HTR-8/SVneo (cell line): ENCODE results near the gene DPH1.

ENCODE experiments used
- DNase-seq: peaks from one replicate; pipeline ENCODE4 v3.0.0; 2011; ENCODE audit warnings: low spot score, mixed read lengths; ENCODE audit not compliant: insufficient read length
- FAIRE-seq: peaks from 2 replicates; lab custom pipeline; 2011; peaks lifted over from hg19 to GRCh38; lab: Jason Lieb, UNC

Gene DPH1

DNA sequence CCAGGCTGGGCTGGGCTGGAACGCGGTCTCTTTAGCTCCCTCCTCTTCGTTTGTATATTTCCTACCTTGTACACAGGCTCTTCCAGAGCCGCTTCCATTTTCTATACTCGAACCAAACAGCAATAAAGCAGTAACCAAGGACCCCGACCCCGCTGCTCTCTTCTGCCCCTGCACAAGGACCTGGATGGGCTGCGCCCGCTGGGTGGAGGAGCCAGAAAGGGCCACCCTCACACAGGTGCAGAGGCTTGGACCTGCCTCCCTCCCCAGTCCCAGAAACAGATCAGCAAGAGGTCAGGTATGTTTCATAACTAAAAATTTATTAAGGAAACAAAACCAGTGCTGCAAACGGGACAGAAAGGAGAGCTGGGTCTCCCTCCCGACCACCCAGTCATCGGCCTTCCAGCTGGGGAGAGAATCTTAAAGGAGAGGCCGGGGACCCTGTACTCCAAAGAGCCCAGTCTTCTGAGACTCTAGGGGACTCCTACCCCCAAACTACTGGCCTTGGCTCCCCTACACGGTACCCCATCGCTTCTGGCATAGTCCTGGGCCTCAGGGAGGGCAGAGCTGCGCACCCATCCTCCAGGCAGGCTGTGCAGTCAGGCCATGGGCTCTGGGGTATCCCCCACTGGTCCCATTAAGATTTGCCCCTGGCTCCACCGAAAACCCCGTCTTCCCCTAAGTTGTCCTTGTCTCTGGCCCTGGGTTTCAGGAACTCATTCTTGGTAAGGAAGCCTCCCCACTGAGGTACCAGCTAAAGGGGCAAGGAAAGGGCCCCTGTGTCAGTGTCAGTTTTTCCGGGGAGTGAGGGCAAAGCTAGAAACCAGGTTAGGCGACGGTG is 29.8 kb downstream of the DPH1 start:
- FAIRE-seq (no peak), DNase-seq (no peak)

DNA sequence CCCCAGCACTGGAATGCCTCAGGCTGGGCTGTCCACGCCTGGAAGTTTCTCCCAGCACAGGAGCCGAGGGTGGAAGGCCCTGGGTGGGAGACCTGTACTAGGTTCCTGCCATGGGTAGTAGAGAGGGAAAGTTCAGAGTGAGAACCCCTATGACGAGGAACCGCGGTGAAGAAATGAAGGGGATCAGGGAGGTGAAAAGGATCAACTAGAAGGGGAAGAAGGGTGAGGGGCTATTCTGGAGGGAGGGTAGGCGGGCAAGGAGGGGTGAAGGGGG is 30.4 kb downstream of the DPH1 start:
- FAIRE-seq (no peak), DNase-seq (no peak)

DNA sequence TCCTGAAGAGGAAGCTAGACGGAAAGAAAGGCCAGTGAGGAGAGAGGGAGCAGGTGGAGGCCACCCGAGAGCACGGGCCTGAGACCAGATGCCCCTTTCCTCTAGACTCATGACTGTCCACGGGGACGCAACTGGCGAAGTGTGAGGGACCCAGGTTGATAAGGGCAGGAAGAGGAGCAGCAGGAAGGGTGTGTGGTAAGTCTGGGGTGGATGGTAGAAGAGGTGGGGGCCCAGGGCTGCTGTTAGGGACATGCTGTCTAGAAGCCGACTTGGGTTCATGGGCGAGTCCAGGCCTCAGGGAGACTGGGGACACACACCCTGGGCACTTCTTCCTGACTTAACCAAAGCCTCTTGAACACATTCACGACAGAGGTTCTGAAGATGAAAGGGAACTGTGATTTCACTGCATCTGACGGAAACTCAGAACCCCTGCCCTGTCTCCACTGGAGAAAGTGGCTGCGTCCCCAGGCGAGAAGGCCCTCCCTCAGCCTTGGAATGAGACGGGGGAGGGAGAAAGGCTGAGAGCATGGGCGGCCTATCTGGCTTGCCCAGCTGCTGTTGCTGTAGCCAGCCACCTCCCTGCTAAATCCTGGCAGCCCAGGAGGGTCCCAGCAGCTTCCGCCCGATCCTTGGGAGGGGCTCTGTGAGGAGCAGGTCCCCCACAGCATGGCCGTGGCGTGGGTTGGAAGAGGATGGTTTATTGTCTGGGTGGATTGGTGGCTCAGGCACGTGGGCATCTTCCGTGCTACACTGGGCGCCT is 30.9 kb downstream of the DPH1 start:
- FAIRE-seq, result no peak
- DNase-seq, result no peak

DNA sequence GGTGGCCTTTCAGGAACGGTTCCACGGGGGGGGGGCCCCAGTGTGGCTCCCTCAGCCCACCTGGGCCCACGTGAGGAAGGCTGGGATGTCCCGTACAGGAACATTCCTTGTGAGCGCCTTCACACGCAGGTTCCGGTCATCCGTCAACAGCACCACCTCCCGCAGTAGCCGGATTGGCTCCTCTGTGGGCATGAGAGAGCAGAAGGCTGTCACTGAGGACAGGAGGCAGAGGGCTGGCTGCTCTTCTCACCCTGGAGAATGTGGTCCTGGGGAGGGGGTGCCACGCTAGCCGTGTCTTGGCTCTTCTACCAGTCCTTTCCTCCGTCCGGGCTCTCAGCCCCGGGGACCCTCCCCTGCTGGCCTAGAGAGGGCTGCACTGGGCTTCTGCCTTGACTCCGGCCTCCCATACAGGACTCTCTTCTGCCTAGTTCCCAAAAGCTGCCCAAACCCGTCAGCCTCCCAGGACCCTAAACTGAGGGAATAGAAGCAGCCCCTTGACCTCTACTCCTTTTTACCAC is 31.5 kb downstream of the DPH1 start:
- DNase-seq (no peak), FAIRE-seq (no peak)

DNA sequence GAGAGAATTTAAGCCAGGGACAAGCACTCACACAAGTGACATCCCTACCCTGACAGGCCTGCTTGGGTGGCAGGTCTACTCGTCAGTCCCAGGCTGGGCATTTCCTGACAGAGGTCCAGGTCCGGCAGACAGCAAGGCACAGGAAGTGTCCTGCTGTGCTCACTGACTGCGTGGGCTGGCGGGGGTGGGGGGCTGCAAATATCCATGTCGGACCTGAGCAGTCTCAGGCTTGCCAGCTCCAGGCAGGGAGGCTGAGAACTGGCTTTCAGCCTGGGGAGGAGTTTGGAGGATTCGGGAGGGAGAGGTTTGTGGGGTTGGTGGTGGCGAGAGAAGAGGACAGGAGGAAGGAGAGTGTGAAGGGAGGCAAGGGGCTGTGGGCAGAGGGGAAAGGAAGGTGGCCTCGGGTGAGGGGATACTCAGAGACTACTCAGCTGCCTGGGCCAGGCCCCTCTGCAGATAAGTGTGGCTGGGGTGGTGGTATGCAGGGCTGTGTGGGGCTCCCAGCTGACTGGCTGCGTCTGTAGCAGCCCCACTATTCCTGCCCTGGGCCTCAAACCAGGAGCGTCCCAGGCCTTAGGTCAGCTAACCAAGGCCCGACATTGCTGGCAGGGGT is 32.7 kb downstream of the DPH1 start:
- DNase-seq, result no peak
- FAIRE-seq, result peak; percentile 42

DNA sequence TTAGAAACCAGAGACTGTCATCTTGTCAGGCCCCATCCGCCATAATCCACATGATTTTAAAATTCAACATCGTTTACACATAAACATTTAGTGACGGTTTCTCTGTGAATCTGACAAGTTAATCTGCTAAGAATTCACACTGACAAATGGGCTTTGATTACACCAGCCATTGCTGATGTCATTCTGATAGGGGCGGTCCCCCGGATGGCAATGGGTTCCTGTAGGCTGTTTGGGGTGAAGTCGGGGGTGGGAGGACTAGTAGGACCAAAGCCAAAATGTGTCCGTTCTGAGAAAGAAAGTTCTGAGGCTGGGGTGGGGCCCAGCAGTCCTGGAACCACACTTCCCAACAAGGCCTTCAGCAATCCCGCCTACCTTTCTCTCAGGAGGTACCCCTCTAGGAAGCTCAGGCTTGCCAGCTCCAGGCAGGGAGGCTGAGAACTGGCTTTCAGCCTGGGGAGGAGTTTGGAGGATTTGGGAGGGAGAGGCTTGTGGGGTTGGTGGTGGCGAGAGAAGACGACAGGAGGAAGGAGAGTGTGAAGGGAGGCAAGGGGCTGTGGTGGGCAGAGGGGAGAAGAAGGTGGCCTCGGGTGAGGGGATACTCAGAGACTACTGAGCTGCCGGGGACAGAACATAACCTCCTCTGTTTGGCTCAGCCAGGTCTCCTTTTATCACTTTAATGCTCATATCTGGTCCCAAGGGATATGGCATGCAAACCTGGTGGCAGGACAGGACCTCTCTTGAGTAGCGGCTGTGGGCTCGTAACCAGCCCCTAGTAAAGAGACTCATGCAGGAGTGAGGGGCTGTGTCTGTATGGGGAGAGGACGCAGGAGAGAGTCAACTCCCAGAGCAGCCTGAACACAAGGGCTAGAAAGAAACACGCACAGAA is 33.6 kb downstream of the DPH1 start:
- no peak for DNase-seq
- no peak for FAIRE-seq

DNA sequence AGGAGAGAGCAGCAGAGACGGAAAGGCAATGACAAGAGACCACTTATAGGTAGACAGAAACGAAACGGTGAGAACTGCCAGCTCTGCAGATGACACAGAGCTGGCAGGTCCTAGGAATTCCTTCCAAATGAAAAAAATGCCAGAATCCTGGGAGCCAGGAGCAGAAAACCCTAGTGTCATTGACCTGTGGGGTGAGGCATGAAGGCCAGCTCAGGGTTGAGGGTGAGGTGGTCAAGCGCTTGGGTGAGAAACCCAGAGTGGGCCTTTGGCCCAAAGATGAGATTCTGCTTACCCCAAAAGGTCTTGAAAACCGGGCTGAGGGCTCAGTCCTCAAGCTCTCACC is 34.2 kb downstream of the DPH1 start:
- FAIRE-seq, result no peak

DNA sequence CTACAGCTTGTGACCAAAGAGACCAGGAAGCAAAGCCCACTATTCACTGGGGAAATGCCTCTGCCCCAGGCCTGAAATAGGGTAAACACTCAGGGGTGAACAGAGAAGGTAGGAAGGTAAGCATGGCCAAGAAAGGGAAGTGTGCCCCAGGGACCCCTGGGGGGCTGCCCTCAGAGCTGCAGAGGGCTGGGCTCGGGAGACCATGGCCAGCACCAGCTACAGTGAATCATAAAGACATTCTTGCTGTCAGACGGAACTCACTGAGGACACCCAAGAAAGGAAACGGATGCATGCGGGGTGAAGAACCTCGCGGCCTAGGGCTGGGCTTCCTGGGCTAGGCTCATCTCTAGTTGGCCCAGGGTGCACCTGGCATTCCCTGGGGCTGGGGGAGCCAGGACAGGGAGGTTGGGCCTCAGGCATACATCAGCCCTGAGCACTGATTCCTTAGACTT is 34.6 kb downstream of the DPH1 start:
- DNase-seq, result no peak
- no peak for FAIRE-seq

More for the DNA sequence above, 34.2 kb downstream of the DPH1 start:
- DNase-seq, result no peak

DNA sequence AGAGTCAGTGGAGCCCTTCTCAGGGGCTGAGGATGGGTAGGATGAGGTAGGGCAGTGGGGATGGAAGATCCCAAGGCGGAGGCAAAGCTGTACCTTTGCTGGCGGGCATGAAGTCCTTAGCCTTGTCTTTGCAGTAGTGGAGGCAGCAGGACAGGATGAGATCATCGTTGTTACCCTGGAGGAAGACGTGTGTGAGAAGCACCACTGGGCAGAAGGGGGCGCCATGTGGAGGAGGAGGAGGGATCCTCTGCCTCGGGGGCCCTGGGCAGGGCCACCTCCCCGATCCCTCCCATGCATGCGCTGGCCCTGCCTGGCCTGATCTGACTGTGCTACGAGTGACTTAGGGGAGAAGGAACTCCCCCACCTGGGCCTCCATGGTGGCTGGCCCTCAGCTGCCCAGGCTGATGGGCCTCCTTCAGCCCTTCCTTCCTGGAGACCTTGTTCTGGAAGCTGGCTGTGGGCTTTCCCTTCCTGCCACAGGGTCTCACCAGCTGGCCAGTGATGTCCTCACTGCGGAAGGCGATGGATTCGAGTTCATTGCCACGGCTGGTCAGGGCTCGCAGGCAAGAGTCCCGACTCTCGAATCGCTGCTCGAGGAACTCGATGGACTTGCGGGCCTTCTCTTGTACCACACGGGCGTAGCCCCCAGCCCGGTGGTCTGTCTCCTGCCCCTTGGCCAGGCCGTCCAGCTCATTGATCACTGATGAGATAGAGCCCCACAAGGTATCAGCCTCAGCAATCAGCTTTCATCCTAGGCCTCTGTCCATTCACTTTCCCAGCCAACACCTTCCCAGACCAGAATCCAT is 35.2 kb downstream of the DPH1 start:
- DNase-seq, result no peak
- peak; percentile 83 for FAIRE-seq

DNA sequence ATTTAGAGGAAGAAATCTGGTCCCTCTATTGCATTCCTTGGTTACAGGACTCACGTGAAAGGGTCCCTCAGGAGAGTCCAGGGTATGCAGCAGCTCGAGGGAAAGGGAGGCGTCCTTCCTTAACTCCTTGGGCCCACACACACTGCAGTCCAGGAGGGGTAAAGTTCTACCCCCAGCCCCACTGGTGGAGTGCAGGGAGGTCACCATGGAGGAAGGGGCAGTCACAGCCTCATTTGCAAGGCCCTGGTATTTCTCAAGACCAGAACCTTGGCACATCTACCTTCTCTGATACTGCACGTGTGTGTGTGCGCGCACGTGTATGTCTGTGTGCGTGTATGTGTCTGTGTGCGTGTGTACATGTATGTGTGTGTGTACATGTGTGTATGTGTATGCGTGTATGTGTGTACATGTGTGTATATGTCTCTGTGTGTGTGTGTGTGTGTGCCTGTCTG is 36.0 kb downstream of the DPH1 start:
- no peak for DNase-seq
- peak; percentile 93 for FAIRE-seq

DNA sequence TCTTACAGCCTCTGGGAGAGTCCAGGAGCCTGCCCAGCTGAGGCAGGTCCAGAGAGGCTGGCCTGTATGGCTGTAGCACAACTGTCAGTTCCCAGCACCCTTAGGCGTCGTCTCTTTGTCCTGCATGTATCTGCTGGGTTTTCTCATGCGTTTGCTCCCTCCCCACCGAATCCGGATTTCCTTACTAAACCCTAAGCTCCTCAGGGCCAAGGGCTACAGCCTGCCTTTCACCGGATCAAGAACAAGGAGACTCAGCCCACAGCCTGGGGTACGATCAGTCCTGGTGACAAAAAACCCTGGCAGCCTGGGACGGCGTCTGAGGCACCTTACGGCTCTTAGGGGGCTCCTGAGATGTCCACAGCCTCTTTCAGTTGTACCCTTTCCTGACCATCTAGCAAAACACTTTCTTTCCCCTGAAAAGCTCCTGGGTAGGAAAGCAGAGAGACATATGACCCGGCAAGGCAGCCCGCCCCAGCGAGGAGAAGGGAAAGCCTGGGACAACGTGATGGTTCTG is 37.2 kb downstream of the DPH1 start:
- FAIRE-seq, result no peak
- no peak for DNase-seq

DNA sequence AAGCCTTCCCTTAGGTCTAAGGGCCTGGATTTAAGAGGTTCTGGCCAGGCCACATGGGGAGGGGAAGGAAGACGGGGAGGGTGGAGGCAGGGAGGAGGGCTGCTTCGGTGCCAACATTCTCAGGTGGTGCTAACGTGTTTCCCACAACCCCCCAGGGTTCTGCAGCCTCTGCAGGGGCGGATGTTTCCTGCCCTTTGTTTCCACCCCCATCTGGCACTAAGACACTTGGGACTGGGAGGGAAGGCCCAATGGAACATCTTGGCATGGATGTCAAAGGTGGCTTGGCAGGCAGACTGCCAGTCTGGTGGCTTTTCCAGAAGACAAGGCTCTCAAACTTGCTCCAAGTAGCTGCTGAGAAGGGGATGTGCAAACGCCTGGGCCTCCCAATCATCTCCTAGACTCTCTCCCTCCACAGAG is 37.7 kb downstream of the DPH1 start:
- FAIRE-seq (no peak), DNase-seq (no peak)

DNA sequence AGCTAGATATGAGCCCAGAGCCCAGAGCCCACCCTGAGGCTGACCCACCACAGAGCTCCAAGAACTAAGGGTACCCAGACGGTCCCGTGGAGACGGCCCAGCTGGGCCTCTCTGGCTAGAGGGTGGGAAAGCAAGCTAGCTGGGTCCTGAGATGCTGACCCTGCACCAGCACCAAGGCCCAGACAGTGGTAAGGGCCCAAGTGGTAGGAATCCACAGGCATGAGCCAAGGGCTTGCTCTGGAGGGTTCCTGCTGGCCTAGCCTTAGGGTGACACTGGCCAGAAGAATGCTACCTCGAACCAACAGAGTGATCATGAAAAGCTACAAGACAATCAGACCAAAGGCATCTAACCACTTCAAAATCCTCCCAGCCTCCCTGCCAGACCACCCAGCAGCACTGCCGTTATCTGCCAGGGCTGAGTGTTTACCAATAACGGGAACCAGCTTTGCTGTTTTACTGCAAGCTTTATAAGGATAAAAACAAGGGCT is 38.1 kb downstream of the DPH1 start:
- FAIRE-seq, result peak; percentile 20
- DNase-seq, result no peak

DNA sequence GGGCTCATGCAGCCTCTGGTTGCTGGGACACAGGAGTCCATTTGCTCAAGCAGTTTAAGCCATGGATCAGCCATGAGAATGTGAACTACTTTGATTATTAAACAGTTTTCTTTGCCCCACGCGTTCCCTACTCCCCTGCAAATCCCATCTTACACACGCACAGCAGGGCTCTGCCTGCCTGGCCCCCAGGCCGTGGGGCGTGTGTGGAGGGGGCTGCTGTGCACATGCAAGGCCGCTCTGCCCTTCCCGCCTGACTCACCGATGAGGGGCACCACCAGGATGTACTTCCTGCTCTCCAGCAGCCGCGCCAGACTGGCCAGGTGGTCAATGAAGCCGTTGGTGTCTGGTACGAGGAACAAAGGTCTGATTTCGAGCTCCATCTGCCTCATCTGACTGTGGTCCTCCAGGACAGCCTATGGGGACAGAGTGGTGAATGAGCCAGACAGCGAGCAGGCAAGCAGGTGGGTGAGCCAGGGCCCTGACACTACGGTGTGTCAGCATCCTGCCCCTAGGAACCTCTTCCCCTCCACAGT is 38.6 kb downstream of the DPH1 start:
- DNase-seq, result no peak
- peak; percentile 82 for FAIRE-seq

DNA sequence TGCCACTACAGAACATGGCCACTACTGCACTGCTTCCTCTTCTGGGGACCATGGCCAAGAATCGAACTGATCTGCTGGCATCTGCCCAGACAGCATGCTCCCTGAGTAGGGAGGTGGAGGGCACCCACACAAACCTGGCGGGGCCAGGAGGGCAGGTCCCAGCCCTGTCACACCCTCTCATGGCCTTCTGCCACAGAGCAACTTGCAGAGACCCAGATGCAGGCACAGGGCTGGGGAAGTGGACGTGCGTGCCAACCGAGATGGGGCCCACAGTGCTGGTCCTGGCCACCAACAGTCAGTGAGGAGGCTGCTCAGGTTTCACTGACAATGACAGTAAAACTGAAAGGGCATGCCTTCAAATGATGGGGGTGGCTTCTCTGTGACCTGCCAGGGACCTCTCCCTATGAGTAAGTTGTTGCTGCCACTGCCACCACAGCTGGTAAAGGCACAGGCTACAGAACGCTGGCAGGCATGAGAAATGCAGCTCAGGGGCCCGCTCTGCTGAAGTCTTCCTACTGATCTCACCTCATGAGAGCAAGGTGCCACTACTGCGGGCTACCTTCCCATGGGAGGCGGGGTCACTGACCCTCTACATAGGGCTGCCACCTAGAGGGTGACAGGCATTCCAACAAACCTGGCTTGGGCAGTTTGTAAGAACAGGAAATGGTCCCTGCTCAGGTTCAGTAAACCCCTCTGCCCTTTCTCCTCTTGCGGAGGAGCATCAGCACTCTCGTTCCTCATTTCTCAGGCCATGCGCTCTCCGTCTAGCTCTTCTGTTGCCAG is 40.5 kb downstream of the DPH1 start:
- DNase-seq, result no peak
- FAIRE-seq, result no peak

DNA sequence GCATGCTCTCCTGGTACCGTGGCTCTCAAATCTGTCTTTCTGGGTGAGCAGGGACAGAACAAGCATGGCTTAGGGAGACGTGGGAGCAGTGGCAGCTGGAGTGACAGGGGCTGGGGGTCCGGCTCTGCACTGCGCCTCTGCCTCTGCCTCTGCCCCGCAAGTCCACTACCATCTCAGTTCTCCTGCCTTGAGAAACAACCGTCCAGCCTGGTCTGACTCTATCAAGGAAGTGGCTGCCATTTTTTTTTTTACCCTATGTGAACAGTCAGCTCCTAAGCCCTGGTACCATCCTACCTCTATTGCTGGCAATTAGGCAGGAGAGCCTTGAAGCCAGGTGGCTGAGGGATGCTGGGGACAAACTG is 41.1 kb downstream of the DPH1 start:
- DNase-seq, result no peak
- FAIRE-seq, result no peak

DNA sequence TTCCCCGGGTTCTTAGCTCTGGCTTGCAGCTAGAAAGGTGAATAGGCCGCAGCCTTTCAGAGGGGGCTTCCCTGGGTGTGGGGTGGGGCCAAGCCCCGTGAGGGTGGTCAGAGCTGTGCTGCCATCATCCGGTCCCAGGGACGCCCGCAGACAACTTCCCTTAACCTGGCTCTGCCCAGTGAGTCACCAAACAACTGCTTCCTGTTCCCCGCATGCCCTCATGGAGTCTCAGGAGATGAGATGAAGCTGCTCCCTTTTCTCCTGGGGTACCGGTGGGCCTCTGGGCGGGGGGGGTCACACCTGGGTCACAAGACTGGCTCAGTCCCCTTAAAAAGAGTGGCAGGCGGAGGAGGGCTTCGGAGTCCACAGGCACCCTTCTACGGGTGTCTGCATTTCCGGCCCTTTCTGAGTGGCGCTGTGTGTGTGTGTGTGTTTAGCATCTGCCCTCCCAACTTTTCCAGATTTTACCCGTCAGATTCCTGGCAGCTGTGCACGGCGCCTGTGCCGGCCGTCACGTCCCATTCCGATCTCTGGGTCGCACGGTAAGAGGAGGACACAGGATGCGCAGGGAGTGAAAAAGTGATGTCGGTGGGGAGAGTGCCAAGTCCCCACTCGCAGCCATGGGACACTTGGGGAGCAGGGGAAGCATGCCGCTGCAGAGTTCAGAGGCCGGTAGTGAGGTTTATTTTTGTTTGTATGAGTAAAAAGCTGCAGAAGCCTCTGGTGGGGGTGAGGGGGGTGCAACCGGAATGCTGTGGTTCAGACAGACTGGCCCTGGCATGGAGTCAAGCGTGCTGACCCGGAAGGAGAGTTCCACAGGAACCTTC is 41.7 kb downstream of the DPH1 start:
- DNase-seq (no peak), FAIRE-seq (no peak)
